HCT116 (cell line): Measurements from ENCODE around the gene SPTY2D1. TPM values are rescaled to one million over a fixed set of nuclear protein-coding genes. Genes with fewer than 3 reads are reported as not detected.

Experiments used
- ATAC-seq: fragments of 200-7000 bp; cut with Tn5 transposase; 2 replicates; pipeline ENCODE4 v1.9.1; 2020; ENCODE audit warnings: mild to moderate bottlenecking, moderate library complexity
- BruUV-seq: library from RNA; stranded (reverse); fragments of 400-500 nt; replicated peaks from 2 replicates; lab custom pipeline; 2021; lab: Mats Ljungman, UMichigan
- CTCF ChIA-PET: fragments of 300-600 bp; sonication (Branson Sonifier 250); formaldehyde crosslinking; loops from one replicate; lab custom pipeline; 2021; ENCODE audit warnings: antibody characterized with exemption; lab: Charles Lee
- POLR2A ChIA-PET: fragments of 300-600, 350-600 bp; sonication (Branson Sonifier 250); formaldehyde crosslinking; loops from one replicate; lab custom pipeline; 2021; ENCODE audit warnings: antibody characterized with exemption; lab: Charles Lee
- RAD21 ChIA-PET, 2 experiments: fragments of 300-600 bp; sonication (Branson Sonifier 250); formaldehyde crosslinking; loops; one replicate each; lab custom pipeline; 2023; ENCODE audit warnings: low total read pairs in 2 of 2; ENCODE audit not compliant: uncharacterized antibody in 2 of 2, unreplicated experiment in 2 of 2, low non-redundant PET in 1 of 2; lab: Charles Lee
- DNase-seq: peaks from one replicate; pipeline ENCODE4 v3.0.0-alpha.2; 2010; ENCODE audit warnings: low read depth, low spot score
- H2AFZ ChIP-seq: fragments of 200-600 bp; shearing (Covaris generic), sonication (generic); 2 replicates; pipeline ENCODE4 v1.6.1; 2017; ENCODE audit warnings: low read depth, mixed run types, mixed read lengths, antibody characterized with exemption, low read length; ENCODE audit not compliant: poor library complexity, severe bottlenecking
- H3K27ac ChIP-seq: 2 replicates; pipeline ENCODE4 v1.5.1; 2012; ENCODE audit warnings: low read depth, low read length
- H3K27me3 ChIP-seq: fragments of 200-600 bp; sonication (generic); 2 replicates; pipeline ENCODE4 v1.6.1; 2016; ENCODE audit warnings: mixed run types, low read length, mixed read lengths; ENCODE audit not compliant: insufficient read depth
- H3K36me3 ChIP-seq, 2 experiments: fragments of 200-500 bp in 1 of 2; fragments of 200-600 bp in 1 of 2; sonication (Bioruptor generic) in 1 of 2; sonication (generic) in 1 of 2; 2 replicates each; pipeline versions ENCODE4 v1.5.1 to v1.6.1; 2014 to 2016; ENCODE audit warnings: low read length in 2 of 2, inconsistent platforms in 1 of 2, mixed read lengths in 1 of 2, mixed run types in 1 of 2; ENCODE audit not compliant: insufficient read depth in 2 of 2, control insufficient read depth in 1 of 2
- H3K4me1 ChIP-seq, 2 experiments: fragments of 200-600 bp in 1 of 2; sonication (generic) in 1 of 2; 2 replicates each; pipeline versions ENCODE4 v1.5.1 to v1.6.1; 2012 to 2017; ENCODE audit warnings: low read length in 2 of 2, inconsistent platforms in 1 of 2, mild to moderate bottlenecking in 1 of 2, mixed read lengths in 1 of 2, mixed run types in 1 of 2, moderate library complexity in 1 of 2; ENCODE audit not compliant: insufficient read depth in 2 of 2, control insufficient read depth in 1 of 2
- H3K4me2 ChIP-seq: fragments of 200-600 bp; sonication (generic); 2 replicates; pipeline ENCODE4 v1.6.1; 2017; ENCODE audit warnings: mixed run types, low read length, mixed read lengths
- H3K4me3 ChIP-seq, 2 experiments: fragments of 200-600 bp in 1 of 2; sonication (generic) in 1 of 2; replicated peaks in 1 of 2; 2 replicates each; pipeline ENCODE4 v1.5.1; 2011 to 2016; ENCODE audit warnings: low read length in 2 of 2, control low read depth in 1 of 2, low read depth in 1 of 2, mild to moderate bottlenecking in 1 of 2, mixed read lengths in 1 of 2, mixed run types in 1 of 2
- H3K79me2 ChIP-seq: fragments of 200-600 bp; sonication (generic); 2 replicates; pipeline ENCODE4 v1.6.1; 2017; ENCODE audit warnings: mild to moderate bottlenecking, mixed run types, low read length, moderate library complexity, mixed read lengths; ENCODE audit not compliant: insufficient read depth
- H3K9ac ChIP-seq: fragments of 200-600 bp; sonication (generic); 2 replicates; pipeline ENCODE4 v1.6.1; 2016; ENCODE audit warnings: low read length, mixed read lengths
- H3K9me2 ChIP-seq: fragments of 200-600 bp; sonication (generic), shearing (Covaris generic); 2 replicates; pipeline ENCODE4 v1.6.1; 2017; ENCODE audit warnings: mixed run types, mild to moderate bottlenecking, moderate library complexity; ENCODE audit not compliant: insufficient read depth
- H3K9me3 ChIP-seq, 2 experiments: fragments of 200-500 bp in 1 of 2; fragments of 200-600 bp in 1 of 2; sonication (Bioruptor generic) in 1 of 2; sonication (generic) in 1 of 2; 2 replicates each; pipeline ENCODE4 v1.6.1; 2014 to 2017; ENCODE audit warnings: low read length in 2 of 2, mixed read lengths in 2 of 2, inconsistent platforms in 1 of 2, low read depth in 1 of 2, mild to moderate bottlenecking in 1 of 2, mixed run types in 1 of 2, moderate library complexity in 1 of 2; ENCODE audit not compliant: control insufficient read depth in 1 of 2, insufficient read depth in 1 of 2
- H4K20me1 ChIP-seq: fragments of 200-600 bp; sonication (generic), shearing (Covaris generic); 2 replicates; pipeline ENCODE4 v1.6.1; 2017; ENCODE audit warnings: mixed run types, mild to moderate bottlenecking, moderate library complexity; ENCODE audit not compliant: insufficient read depth
- CBX3 ChIP-seq: IDR thresholded peaks from 2 replicates; pipeline ENCODE4 v1.6.1; 2012; ENCODE audit warnings: low read depth
- ELF1 ChIP-seq: IDR thresholded peaks from 2 replicates; pipeline ENCODE4 v1.6.1; 2012; ENCODE audit warnings: low read depth, borderline replicate concordance
- EZH2 ChIP-seq: fragments of 200-600 bp; sonication (generic); IDR thresholded peaks from 2 replicates; pipeline ENCODE4 v1.6.1; 2017; ENCODE audit warnings: antibody characterized with exemption, mixed run types
- EZH2phosphoT487 ChIP-seq: fragments of 200-600 bp; IDR thresholded peaks from 2 replicates; pipeline ENCODE4 v1.6.1; 2018; ENCODE audit warnings: antibody characterized with exemption, borderline replicate concordance
- FOSL1 ChIP-seq: IDR thresholded peaks from 2 replicates; pipeline ENCODE4 v1.6.1; 2012; ENCODE audit warnings: low read depth
- POLR2AphosphoS5 ChIP-seq: IDR thresholded peaks from 2 replicates; pipeline ENCODE4 v1.6.1; 2011; ENCODE audit warnings: mild to moderate bottlenecking, low read depth, low read length, moderate library complexity
- RAD21 ChIP-seq: IDR thresholded peaks from 2 replicates; pipeline ENCODE4 v1.6.1; 2012; ENCODE audit warnings: low read depth, mild to moderate bottlenecking
- ZFX ChIP-seq: fragments of 450-650 bp; IDR thresholded peaks from 2 replicates; pipeline ENCODE4 v1.6.1; 2017
- ZNF274 ChIP-seq: fragments of 200-500 bp; sonication (Bioruptor generic); IDR thresholded peaks from 2 replicates; pipeline ENCODE4 v1.6.1; 2014; ENCODE audit warnings: mild to moderate bottlenecking, low read depth, low read length, inconsistent platforms
- intact Hi-C: fragments of 100-400 bp; cut with micrococcal nuclease; formaldehyde crosslinking; loops from 2 replicates; pipeline ENCODE4 v1.10.0; 2022
- total RNA-seq: library from RNA; stranded (reverse); gene quantifications from one replicate; pipeline ENCODE4 v1.2.1, GENCODE V29; 2021; ENCODE audit not compliant: unreplicated experiment

Gene SPTY2D1
- total RNA-seq, 1 experiment from 2014 or later = 19.7 TPM

DNA sequence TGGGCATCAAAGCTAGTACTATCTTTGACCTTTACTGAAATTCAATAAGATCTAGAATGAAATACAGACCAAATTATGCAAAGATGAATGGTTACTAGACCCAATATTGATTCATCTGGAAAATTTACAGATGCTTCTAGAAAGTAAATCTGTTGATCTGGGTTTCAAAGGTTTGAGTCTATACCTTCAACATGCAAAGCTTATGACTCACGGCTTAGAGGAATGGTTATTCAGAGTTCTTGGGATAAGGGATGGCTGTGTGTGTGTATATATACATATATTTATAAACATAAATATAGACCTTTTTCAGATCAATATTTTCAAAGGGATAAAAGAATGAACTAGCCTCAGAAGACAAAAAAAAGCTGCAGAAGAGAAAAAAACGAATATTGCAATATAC, 1.3 kb downstream of the SPTY2D1 start:
- BruUV-seq = no TSS peak
- H3K9me2 ChIP-seq = no peaks in the 10 kb centered on the region
- RAD21 ChIA-PET = no interaction called here
- no peak for TF ChIP-seq EZH2phosphoT487
- TF ChIP-seq ZNF274 = no peak
- TF ChIP-seq RAD21 = no peak
- TF ChIP-seq POLR2AphosphoS5 = no peak
- TF ChIP-seq, all 23 proteins: peak for 0
- intact Hi-C loops = no loop called here
- Histone ChIP-seq H3K79me2 (peaks cover 61% of the 10 kb centered on the region), H3K9ac (peak overlapping the region; percentile 89), H3K36me3 (no peaks in the 10 kb centered on the region), H2AFZ (no peak overlapping the region), H4K20me1 (peaks cover 5% of the 10 kb centered on the region; the same call in 1 of the 2 replicates), H3K4me1 (peaks cover 6 to 16% of the 10 kb centered on the region in 2 experiments), H3K27ac (no peak overlapping the region), H3K9me3 (no peaks in the 10 kb centered on the region), H3K4me3 (peak overlapping the region; percentile 92 to 97), H3K27me3 (no peaks in the 10 kb centered on the region), H3K4me2 (peak overlapping the region; percentile 86)
- ChIA-PET CTCF (no interaction called here), POLR2A (interaction anchor here (0.9 kb wide), 1 partner anchor 27 kb away, joined by 3 read pairs; no protein-coding TSS in a partner anchor)
- DNase-seq (no peak), ATAC-seq (no peak)

DNA sequence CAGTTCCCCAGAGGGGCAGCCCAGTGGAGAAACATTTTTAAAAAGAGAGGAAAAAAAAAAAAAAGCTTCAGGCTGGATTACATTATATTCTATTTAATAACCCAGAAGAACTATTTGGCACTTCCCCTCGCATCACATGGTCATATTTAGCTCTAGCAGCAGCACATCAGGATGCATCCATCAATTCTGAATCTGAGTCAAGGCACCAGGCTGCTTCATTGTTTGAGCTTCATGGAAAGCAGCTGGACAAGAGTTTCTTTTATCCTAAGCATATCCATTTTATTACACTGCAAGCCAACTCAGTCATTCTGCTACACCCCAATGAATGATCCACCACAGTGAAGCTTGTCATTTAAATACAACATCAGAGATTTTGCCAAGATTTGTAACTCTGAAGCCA, 10.0 kb downstream of the SPTY2D1 start:
- H3K27ac ChIP-seq = no peak overlapping the region
- BruUV-seq = no TSS peak
- intact Hi-C loops = no loop called here
- H4K20me1 ChIP-seq = peaks cover 7% of the 10 kb centered on the region; the same call in 1 of the 2 replicates
- RAD21 ChIA-PET = no interaction called here
- H3K9me3 ChIP-seq = no peaks in the 10 kb centered on the region
- no peak overlapping the region for H3K9ac ChIP-seq
- TF ChIP-seq ELF1 = no peak
- no peak for TF ChIP-seq ZFX
- TF ChIP-seq EZH2phosphoT487 = no peak
- no peak for TF ChIP-seq EZH2
- TF ChIP-seq FOSL1 = no peak
- no peak for TF ChIP-seq CBX3
- TF ChIP-seq, all 23 proteins: peak for 0
- DNase-seq (no peak), ATAC-seq (no peak)
- H3K4me3 ChIP-seq = no peak overlapping the region
- H3K4me2 ChIP-seq = no peak overlapping the region
- no peaks in the 10 kb centered on the region for H3K9me2 ChIP-seq
- ChIA-PET POLR2A (no interaction called here), CTCF (no interaction called here)
- no peaks in the 10 kb centered on the region for H3K27me3 ChIP-seq
- no peak overlapping the region for H2AFZ ChIP-seq
- no peaks in the 10 kb centered on the region for H3K36me3 ChIP-seq
- peaks cover 89% of the 10 kb centered on the region for H3K79me2 ChIP-seq
- no peaks in the 10 kb centered on the region for H3K4me1 ChIP-seq
